HG02852 (cell line): ENCODE results near the gene IRF1.
A peak's percentile ranks its signal among the peaks of the same experiment; 100 is the strongest.
"Not testable (repeated sequence)": the region's sequence is repeated elsewhere in the genome, so short reads cannot be mapped to it uniquely, and the experiment has no call there.

Source experiments
- ATAC-seq: cut with Tn5 transposase; IDR thresholded peaks from one replicate; pipeline ENCODE4 v1.9.1; 2021; ENCODE audit warnings: mild to moderate bottlenecking, moderate library complexity; ENCODE audit not compliant: unreplicated experiment

The IRF1 gene

DNA sequence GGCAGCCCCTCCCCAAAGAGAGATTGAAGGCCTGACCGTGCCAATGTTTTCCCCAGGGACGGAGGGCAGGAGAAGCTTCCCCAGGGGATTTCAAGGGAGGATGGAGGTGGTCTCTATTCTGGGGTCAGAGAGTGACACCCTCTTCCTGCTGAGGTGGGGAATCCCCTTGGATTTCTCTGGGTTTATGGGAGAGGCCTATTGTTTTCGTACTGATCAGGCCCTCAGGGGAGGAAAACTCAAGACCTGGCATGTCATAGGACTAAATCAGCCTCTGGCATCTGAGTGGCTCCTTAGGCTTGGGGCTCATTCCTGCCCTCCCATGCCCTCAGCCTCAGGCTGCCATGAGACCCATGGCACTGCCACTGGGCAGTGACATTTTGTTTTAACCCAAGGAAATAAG lies 44.6 kb downstream of the IRF1 start:
- no peak for ATAC-seq

DNA sequence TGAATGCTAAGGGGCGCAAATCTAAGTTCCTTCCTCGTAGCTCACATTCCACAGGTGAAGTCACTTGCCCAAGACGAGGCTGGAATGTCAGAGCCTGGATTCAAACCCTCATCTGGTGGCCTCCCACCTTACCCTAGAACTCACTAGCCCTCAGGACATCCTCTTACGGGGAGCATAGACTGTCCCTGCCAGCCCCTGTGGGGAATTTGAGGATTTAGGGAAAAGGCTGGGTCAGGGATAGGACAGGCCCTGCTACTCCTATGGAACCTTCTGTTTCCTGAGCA lies 45.0 kb downstream of the IRF1 start:
- no peak for ATAC-seq

DNA sequence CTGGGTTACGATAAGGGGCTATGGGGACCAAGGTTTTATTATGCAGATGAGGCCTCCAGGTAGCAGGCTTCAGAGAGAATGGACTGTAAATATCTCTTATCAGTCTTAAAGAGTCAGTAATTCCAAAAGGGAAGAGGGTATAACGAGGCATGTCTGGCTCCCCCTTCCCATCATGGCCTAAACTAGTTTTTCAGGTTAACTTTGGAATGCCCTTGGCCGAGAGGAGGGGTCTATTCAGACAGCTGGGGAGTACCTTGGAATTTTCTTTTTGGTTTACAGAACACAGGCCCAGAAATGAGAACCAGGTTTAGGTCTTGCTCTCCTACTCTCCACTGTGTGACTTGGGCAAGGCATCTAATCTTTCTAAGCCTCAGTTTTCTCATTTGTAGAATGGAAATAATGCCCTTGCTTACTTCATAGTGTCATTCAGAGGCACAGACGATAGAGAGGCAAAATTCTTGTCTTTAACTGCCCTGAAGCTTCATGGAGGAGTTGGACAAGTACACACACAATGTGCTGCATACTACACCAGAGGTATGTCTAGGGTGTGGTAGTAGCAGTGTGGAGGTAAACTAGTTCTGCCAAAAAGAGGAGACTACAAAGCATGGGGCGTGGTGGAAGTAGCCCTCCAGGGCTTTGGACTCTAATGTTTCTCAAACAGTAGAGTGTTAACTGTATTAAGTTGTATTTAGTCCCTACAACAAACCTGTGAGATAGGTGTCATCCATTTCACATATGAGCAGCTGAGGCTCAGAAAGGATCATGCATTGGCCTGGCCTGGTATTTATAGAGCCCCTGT lies 45.5 kb downstream of the IRF1 start:
- ATAC-seq: no peak

DNA sequence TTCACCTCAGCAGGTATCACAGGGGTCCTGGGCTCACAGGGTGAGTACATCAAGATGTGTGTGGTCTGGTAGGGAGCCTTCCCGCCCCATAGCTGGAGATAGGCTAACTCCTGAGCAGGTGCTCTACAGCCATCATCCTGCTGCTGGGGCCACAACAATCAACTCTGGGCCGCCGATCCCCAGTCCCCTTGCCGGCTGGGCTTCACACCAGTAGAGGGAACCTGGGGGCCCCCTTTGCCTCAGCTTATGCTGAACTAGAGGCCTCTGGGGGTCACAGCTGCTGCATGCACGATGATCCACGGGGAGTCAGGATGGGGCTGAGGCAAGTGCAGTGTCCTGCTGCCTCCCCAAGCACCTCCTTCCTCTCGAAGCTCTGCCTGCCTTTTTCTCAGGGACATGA lies 46.5 kb downstream of the IRF1 start:
- no peak for ATAC-seq

GRCh38 chr5:132439521-132440089 lies 51.0 kb downstream of the IRF1 start:
- ATAC-seq: no peak

GRCh38 chr5:132438917-132439316 lies 51.7 kb downstream of the IRF1 start:
- no peak for ATAC-seq

DNA sequence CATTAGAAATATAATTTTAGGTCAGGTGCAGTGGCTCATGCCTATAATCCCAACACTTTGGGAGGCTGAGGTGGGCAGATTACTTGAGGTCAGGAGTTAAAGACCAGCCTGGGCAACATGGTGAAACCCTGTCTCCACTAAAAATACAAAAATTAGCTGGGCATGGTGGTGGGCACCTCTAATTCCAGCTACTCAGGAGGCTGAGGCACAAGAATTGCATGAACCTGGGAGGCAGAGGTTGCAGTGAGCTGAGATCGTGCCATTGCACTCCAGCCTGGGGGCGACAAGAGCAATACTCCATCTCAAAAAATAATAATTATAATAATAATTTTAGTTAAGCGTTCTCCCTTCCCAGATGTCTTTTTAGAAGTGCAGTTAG lies 52.3 kb downstream of the IRF1 start:
- ATAC-seq: not testable (repeated sequence)

DNA sequence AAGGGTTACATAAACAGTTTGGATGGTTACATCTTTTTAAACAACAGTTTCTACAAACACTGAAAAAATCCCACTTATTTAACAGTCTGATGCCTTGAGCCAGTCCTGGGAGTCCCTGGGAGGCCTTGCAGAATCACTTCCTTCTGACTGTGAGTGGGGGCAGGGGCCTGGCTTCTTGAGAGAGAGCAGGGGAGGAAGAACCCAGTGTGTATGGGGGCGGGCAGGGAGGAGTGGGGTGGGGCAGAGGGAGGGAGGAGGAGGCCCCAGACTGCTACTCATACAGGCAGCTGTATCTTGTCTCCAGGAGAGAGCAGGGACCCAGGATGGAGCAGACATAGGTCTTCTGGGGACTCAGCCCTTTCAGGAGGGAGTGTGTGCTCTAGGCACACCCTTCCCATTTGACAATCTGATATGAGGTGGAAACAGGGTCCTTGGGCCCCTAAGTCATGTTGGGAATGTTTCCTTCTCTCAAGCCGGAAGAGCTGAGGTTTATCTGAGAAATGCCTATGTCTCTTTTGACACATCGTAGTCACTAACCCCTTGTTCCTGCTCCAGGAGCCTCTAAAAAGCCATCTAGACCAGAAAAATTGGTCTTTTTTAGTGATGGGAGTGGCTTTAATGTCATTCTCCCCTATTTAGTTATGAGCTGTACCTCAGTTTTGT lies 52.8 kb downstream of the IRF1 start:
- peak; percentile 79 for ATAC-seq

GRCh38 chr5:132436936-132437335 lies 53.6 kb downstream of the IRF1 start:
- ATAC-seq: no peak

- no peak for ATAC-seq
Measured at GRCh38 chr5:132435886-132436285, 54.7 kb downstream of the IRF1 start.

- ATAC-seq: no peak
Measured at GRCh38 chr5:132435447-132435846, 55.1 kb downstream of the IRF1 start.

DNA sequence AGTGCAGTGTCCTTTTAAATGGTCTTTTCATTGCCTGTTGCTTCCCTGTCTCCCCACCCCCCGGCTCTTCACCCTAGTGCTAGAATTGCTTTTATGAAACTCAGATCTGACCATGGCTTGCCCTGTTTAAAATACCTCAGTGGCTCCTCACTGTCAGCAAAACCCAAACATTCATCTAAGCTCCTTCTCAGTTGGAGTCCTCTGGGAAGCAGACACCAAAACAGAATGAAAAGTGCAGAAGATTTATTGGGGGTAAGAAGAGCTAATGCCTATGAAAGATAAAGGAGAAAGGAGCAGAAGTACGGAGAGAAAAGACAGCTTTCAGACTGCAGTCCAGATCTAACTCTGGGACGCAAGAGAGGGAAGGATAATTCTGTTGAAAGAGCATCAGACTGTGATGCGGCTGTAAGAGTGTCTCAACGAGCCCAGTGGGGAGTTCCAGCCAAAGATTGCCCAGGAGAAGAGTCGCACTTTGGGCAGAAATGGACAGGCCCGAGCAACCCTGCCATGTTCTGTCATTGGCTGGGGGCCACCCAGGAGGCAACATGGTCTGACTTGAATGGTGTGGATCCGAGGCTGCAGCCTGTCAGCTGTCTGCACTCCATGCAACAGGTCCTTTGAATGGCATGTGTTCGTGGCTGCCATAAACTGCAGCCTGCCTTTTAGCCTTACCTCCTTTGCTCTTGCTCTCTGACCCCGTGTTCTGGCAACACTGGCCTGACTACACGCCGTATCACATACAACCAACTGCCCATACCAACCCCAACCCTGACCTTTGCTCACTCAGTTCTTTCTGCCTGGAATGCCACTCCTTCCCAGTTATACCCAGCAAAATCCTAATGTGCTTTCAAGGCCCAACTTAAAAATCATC lies 55.9 kb downstream of the IRF1 start:
- ATAC-seq: no peak

- no peak for ATAC-seq
Measured at GRCh38 chr5:132433141-132433540, 57.4 kb downstream of the IRF1 start.

GRCh38 chr5:132431632-132432031 lies 58.9 kb downstream of the IRF1 start:
- no peak for ATAC-seq
